RWPE2 (cell line): ENCODE measurements around the gene ZIM2.

Experiments
- ATAC-seq: fragments of 200-7000 bp; cut with Tn5 transposase; 3 replicates; pipeline ENCODE4 v1.9.1; 2021; ENCODE audit warnings: low read depth
- DNase-seq: peaks from one replicate; pipeline ENCODE4 v3.0.0-alpha.2; 2020; ENCODE audit warnings: low spot score
- H3K27ac ChIP-seq: fragments of 450-650 bp; 2 replicates; pipeline ENCODE4 v1.5.1; 2017; ENCODE audit warnings: mild to moderate bottlenecking; ENCODE audit not compliant: poor library complexity, severe bottlenecking
- H3K27me3 ChIP-seq: fragments of 250-450 bp; sonication (Bioruptor Pico); 2 replicates; pipeline ENCODE4 v1.5.1; 2021; ENCODE audit warnings: mild to moderate bottlenecking, moderate library complexity; ENCODE audit not compliant: insufficient read depth, poor library complexity, severe bottlenecking
- H3K36me3 ChIP-seq: fragments of 250-450 bp; sonication (Bioruptor Pico); 2 replicates; pipeline ENCODE4 v1.5.1; 2020; ENCODE audit warnings: low read depth, mild to moderate bottlenecking, moderate library complexity
- H3K4me1 ChIP-seq: fragments of 250-450 bp; sonication (Bioruptor Pico); 2 replicates; pipeline ENCODE4 v1.5.1; 2021; ENCODE audit warnings: mild to moderate bottlenecking, moderate library complexity; ENCODE audit not compliant: insufficient read depth, poor library complexity, severe bottlenecking
- H3K4me3 ChIP-seq: fragments of 250-450 bp; sonication (Bioruptor Pico); 2 replicates; pipeline ENCODE4 v1.5.1; 2021; ENCODE audit warnings: mild to moderate bottlenecking, moderate library complexity; ENCODE audit not compliant: severe bottlenecking
- H3K9me3 ChIP-seq: fragments of 250-450 bp; sonication (Bioruptor Pico); 2 replicates; pipeline ENCODE4 v1.5.1; 2021; ENCODE audit warnings: mild to moderate bottlenecking, moderate library complexity; ENCODE audit not compliant: severe bottlenecking
- TF ChIP-seq, protein P1 (sequence below): fragments of 450-650 bp; IDR thresholded peaks from one replicate; pipeline ENCODE4 v1.5.1; 2017; ENCODE audit warnings: mild to moderate bottlenecking, moderate library complexity; ENCODE audit not compliant: poor library complexity, severe bottlenecking

The ZIM2 gene

GRCh38 chr19:56813531-56813930 lies 27.0 kb downstream of the ZIM2 start:
- Histone ChIP-seq H3K4me3 (no peak overlapping the region), H3K27ac (no peak overlapping the region), H3K4me1 (no peaks in the 10 kb centered on the region), H3K9me3 (no peaks in the 10 kb centered on the region), H3K27me3 (no peaks in the 10 kb centered on the region), H3K36me3 (no peaks in the 10 kb centered on the region)
- TF ChIP-seq, protein P1, sequence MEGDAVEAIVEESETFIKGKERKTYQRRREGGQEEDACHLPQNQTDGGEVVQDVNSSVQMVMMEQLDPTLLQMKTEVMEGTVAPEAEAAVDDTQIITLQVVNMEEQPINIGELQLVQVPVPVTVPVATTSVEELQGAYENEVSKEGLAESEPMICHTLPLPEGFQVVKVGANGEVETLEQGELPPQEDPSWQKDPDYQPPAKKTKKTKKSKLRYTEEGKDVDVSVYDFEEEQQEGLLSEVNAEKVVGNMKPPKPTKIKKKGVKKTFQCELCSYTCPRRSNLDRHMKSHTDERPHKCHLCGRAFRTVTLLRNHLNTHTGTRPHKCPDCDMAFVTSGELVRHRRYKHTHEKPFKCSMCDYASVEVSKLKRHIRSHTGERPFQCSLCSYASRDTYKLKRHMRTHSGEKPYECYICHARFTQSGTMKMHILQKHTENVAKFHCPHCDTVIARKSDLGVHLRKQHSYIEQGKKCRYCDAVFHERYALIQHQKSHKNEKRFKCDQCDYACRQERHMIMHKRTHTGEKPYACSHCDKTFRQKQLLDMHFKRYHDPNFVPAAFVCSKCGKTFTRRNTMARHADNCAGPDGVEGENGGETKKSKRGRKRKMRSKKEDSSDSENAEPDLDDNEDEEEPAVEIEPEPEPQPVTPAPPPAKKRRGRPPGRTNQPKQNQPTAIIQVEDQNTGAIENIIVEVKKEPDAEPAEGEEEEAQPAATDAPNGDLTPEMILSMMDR, result no peak
- no peak for ATAC-seq
- DNase-seq, result no peak

DNA sequence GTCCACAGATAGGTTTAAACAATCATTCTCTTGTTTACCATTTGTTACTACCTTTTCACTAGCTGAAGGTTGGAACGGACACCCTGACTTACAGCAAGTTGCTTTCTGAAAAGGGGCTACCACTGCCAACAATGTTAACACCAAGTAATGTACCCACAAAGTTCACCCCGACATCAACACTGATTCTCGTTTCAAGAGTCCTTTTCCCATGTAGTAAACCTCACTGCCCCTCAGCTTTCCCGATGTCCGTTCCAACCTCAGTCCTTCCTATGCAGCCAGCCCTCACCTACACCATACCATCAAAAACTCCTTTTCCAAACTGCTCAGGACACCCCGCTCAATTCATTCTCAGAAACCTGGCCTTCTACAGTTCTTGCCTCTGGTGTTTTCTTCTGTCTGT lies 29.0 kb downstream of the ZIM2 start:
- ATAC-seq, result no peak
- no peak overlapping the region for H3K27ac ChIP-seq
- H3K27me3 ChIP-seq, result no peaks in the 10 kb centered on the region
- no peak overlapping the region for H3K4me3 ChIP-seq
- no peak for DNase-seq
- TF ChIP-seq, protein P1, result no peak
- no peaks in the 10 kb centered on the region for H3K36me3 ChIP-seq
- no peaks in the 10 kb centered on the region for H3K9me3 ChIP-seq
- H3K4me1 ChIP-seq, result no peaks in the 10 kb centered on the region

DNA sequence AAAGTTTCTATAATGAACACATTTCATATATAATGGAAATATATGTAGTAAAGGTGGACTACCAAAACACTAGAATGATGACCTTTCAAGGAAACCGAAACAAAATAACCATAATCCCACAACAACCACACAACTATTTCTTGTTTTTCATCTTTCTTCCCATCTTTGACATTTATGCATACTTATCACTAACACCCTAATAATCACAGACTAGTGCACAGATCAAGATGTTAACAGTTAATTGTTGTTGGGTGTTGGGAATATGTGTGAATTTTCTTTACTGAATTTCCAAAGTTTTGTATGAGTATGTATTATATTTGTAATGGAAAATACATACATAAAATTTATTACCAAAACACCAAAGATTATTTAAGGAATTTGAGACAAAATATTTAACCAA lies 30.3 kb downstream of the ZIM2 start:
- TF ChIP-seq, protein P1, result no peak
- no peak overlapping the region for H3K27ac ChIP-seq
- no peaks in the 10 kb centered on the region for H3K9me3 ChIP-seq
- no peaks in the 10 kb centered on the region for H3K36me3 ChIP-seq
- DNase-seq, result no peak
- ATAC-seq, result no peak
- H3K27me3 ChIP-seq, result no peaks in the 10 kb centered on the region
- no peaks in the 10 kb centered on the region for H3K4me1 ChIP-seq
- H3K4me3 ChIP-seq, result no peak overlapping the region

- Histone ChIP-seq H3K27me3 (no peaks in the 10 kb centered on the region), H3K36me3 (no peaks in the 10 kb centered on the region), H3K9me3 (peaks cover 2% of the 10 kb centered on the region), H3K27ac (no peak overlapping the region), H3K4me3 (no peak overlapping the region), H3K4me1 (no peaks in the 10 kb centered on the region)
- ATAC-seq (no peak), DNase-seq (no peak)
- TF ChIP-seq, protein P1, result no peak
Observed at GRCh38 chr19:56808717-56809392, 31.7 kb downstream of the ZIM2 start.

- no peak overlapping the region for H3K27ac ChIP-seq
- H3K27me3 ChIP-seq, result no peaks in the 10 kb centered on the region
- TF ChIP-seq, protein P1, result no peak
- peaks cover 2% of the 10 kb centered on the region for H3K9me3 ChIP-seq
- H3K36me3 ChIP-seq, result no peaks in the 10 kb centered on the region
- H3K4me1 ChIP-seq, result no peaks in the 10 kb centered on the region
- ATAC-seq (no peak), DNase-seq (no peak)
- no peak overlapping the region for H3K4me3 ChIP-seq
Observed at GRCh38 chr19:56806639-56807038, 33.9 kb downstream of the ZIM2 start.
